Epithelial cell of esophagus (primary cell): ENCODE measurements around the gene HOXB2.

ENCODE experiments used
- DNase-seq: peaks from one replicate; pipeline ENCODE4 v3.0.0; 2010; ENCODE audit warnings: low read depth
- H3K4me3 ChIP-seq: 2 replicates; pipeline ENCODE4 v1.5.1; 2011; ENCODE audit warnings: mild to moderate bottlenecking, low read length, control low read depth
- TF ChIP-seq, protein P1 (sequence below): IDR thresholded peaks from 2 replicates; pipeline ENCODE4 v1.5.1; 2011; ENCODE audit warnings: low read depth, mild to moderate bottlenecking, low read length, control low read depth, inconsistent platforms; ENCODE audit not compliant: insufficient read depth; ENCODE audit errors: missing control alignments

Gene HOXB2

DNA sequence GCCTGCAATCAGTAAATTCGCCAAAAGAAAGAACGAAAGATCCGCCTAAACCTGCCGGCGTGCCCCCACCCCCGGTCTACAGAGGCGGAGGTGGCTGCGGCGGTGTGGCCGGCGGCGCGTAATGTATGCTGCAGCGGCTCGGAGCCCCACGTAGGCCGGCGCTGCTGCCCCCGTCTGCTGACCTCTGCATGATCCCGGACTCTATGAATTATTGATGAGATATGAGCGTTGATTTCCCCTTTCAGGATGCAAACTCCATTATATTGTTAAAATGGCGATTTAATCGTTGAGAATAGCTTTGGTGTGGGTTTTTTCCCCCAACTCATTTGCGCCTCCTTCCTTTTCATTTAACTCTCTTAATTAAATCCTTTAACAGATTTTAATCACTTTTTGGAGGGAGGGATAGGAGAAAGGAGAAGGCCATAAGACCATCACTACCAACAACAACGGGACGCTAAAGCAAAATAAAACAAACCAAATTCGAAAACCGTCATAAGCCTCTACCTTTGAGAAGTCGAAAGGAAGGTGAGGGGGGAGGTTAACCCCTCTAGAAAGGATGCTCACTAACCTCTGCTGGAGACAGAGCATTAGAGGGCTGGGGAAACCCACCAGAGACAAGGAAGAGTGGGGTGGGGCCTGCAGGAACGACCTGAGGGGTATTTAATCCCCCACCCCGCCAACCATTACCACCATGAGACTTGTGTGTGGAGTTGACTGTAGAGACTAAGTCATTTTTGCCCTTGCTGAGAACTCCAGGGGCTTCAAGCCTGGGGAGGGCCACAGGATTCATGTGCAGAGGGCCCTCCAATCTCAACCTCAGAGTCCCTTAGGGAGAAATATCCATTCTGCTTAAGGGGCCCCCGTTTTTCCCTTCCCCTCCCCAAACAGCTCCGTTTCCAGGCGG, 41.7 kb upstream of the HOXB2 start:
- DNase-seq, result no peak
- TF ChIP-seq, protein P1, sequence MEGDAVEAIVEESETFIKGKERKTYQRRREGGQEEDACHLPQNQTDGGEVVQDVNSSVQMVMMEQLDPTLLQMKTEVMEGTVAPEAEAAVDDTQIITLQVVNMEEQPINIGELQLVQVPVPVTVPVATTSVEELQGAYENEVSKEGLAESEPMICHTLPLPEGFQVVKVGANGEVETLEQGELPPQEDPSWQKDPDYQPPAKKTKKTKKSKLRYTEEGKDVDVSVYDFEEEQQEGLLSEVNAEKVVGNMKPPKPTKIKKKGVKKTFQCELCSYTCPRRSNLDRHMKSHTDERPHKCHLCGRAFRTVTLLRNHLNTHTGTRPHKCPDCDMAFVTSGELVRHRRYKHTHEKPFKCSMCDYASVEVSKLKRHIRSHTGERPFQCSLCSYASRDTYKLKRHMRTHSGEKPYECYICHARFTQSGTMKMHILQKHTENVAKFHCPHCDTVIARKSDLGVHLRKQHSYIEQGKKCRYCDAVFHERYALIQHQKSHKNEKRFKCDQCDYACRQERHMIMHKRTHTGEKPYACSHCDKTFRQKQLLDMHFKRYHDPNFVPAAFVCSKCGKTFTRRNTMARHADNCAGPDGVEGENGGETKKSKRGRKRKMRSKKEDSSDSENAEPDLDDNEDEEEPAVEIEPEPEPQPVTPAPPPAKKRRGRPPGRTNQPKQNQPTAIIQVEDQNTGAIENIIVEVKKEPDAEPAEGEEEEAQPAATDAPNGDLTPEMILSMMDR, result no peak

DNA sequence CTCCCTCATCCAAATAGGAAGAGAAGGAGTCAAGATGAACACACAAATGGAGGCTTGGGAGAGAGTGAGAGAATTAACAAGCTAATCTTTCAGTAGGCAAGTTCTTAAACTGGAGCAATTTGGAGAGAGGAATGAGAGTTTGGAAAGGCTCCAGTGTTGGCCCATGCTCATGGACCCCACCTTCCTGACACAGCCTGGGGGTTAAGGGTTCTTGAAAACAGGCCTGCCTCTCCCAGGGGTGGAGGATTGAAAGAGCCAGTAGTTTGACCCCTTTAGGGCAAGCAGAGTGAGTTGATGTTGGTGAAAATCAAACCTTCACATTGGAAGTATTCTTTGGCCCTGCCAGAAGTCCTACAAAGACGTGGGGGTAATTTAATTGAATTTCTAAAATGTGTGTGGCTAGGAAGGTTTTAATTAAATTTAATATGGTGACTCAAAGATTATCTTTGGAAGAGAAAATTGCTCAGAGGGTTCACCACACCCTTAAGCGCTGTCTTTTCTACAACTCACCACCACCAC, 39.4 kb upstream of the HOXB2 start:
- TF ChIP-seq, protein P1, result no peak
- no peak for DNase-seq
- no peak overlapping the region for H3K4me3 ChIP-seq

More for the DNA sequence above, 41.7 kb upstream of the HOXB2 start:
- no peak overlapping the region for H3K4me3 ChIP-seq

DNA sequence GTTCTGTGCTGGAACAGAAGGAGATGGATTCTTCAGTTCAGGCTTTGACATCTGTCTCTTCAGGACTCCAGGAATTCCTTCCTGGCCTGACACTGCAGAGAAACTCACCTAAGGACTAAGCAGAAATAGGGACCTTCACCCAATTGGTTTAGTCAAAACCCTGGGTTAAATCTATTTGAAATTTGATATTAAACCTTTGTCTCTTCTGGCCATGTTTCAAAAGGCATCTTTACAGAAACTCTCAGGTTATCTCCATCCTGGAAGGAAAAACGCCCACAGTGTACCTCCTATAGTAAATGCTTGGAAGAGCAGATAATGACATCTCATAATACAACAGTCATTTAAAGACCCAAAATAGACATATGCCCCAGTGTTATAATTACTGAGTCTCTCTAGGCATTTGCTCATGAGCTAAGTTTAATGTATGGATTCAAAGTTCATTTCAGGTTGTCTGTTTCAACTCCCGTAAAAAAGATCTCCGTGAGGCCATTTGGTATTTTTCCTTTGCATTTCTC, 38.9 kb upstream of the HOXB2 start:
- TF ChIP-seq, protein P1, result no peak
- DNase-seq, result no peak
- no peak overlapping the region for H3K4me3 ChIP-seq

DNA sequence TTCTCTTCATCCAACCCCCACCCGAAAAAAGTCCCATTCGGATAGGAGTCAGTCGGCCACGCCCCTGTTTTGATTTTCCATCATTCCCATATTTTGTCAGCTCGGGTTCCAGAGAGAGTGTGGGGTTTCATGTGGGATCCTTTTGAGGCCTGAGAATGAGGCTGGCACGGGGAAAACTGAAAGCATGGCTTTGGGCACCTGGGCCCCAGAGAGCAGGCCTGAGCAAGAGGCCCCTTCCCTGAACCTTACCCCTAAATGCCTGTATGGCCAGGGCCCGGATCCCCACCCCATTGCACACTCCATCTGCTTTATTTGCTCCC, 37.8 kb upstream of the HOXB2 start:
- H3K4me3 ChIP-seq, result no peak overlapping the region
- DNase-seq, result no peak
- TF ChIP-seq, protein P1, result no peak

DNA sequence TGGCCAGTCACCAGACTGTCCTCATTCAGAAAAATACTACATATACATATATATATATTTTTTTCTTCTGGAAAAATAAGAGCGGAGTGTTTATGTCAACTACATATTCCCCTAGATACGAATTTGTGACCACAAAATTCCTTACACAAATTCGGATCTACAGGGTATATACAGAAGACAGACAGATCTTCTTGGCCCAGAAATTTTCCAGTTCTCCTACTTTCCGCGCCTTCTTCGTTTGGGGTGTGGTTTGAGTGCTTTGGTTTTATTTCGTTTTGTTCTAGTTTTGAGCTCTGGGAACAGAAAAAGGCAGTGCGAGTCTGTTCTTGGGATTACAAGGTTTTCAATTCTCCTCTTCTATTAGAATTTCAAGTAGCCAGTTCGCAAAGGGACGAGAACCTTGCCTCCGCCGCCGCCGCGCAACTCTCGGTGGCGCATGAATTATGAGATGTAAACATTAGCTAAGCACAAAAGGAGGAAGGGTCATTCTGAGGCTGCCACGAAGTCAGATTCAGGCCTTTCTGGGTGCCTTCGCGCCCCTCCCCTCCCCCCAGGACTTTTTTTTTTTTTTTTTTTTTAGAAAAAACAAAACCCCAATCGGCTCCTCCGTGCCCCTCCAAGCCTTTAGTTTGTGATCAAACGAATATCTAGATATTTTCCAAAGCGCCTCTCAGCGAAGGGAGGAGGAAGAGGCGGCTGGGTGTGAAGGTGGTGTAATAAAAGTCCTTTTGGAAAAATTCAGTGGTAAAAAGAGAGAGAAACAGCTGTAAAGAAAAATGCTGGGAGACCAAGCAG, 35.0 kb upstream of the HOXB2 start:
- TF ChIP-seq, protein P1, result no peak
- H3K4me3 ChIP-seq, result no peak overlapping the region
- DNase-seq, result no peak

DNA sequence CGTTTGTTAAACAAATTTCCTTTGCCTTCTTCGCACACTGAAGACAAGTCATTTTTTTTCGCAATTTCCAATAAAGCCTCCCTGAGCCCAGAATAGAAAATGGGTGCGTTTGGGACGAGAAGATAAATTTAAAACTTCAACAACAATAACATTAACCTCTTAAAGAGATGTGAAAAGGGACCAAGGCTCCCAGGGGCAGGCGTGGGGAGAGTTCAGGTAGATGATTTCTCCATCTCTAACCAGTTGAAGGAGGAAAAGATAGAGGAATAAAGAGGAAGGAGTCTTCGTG, 34.5 kb upstream of the HOXB2 start:
- TF ChIP-seq, protein P1, result no peak
- no peak for DNase-seq
- H3K4me3 ChIP-seq, result no peak overlapping the region
